ENCODE measurements around the gene TRMT112.

TRMT112 gene

DNA sequence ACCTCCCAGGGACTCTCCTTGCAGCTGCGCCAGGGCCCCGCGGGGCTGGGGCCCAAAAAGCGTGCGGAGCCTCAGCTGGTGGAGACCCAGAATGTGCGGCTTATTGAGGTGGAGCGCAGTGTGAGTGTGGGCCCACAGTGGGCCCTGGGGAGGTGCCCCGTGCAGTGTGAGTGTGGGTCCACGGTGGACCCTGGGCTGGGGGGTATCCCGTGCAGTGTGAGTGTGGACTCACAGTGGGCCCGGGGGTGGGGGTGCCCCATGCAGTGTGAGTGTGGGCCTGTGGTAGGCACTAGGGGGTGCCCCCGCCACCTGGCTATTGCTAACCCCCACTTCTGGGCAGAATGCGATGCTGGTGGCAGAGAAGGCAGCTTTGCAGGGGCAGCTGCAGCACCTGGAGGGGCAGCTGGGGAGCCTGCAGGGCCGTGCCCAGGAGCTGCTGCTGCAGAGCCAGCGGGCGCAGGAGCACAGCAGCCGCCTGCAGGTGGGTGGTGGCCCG is 33.8 kb upstream of the TRMT112 start:
- Histone ChIP-seq H3K27me3 (ENCODE audit: control insufficient read depth, insufficient read depth, low read length) (no peaks in the 10 kb centered on the region), H3K9me3 (ENCODE audit: control insufficient read depth, low read length) (no peaks in the 10 kb centered on the region), H3K9ac (no peak overlapping the region), H3K36me3 (ENCODE audit: control insufficient read depth, insufficient read depth, low read length) (no peaks in the 10 kb centered on the region), H3K4me1 (no peaks in the 10 kb centered on the region), H3K4me2 (ENCODE audit: low read length) (no peak overlapping the region), H2AFZ (no peak overlapping the region), H3K27ac (no peak overlapping the region), H3K4me3 (ENCODE audit: low read depth, low read length) (no peak overlapping the region), H3K79me2 (no peaks in the 10 kb centered on the region)
- TF ChIP-seq, protein P1, sequence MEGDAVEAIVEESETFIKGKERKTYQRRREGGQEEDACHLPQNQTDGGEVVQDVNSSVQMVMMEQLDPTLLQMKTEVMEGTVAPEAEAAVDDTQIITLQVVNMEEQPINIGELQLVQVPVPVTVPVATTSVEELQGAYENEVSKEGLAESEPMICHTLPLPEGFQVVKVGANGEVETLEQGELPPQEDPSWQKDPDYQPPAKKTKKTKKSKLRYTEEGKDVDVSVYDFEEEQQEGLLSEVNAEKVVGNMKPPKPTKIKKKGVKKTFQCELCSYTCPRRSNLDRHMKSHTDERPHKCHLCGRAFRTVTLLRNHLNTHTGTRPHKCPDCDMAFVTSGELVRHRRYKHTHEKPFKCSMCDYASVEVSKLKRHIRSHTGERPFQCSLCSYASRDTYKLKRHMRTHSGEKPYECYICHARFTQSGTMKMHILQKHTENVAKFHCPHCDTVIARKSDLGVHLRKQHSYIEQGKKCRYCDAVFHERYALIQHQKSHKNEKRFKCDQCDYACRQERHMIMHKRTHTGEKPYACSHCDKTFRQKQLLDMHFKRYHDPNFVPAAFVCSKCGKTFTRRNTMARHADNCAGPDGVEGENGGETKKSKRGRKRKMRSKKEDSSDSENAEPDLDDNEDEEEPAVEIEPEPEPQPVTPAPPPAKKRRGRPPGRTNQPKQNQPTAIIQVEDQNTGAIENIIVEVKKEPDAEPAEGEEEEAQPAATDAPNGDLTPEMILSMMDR (IDR thresholded peaks at IDR 0.05): no peak

DNA sequence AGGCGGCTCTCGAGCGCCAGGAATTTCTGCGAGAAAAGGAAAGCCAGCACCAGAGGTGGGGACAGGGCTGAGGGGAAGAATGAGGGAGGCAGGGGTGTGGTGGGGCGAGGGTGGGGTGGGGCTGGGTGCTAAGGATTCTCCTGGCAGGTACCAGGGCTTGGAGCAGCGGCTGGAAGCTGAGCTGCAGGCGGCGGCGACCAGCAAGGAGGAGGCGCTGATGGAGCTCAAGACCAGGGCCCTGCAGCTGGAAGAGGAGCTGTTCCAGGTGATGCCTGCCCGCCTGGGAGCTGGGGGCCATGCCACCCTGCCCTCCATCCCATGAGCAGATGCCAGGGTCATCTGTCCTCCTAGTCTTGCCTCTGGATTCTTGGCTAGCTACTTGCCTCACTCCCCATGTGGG is 32.0 kb upstream of the TRMT112 start:
- H3K79me2 ChIP-seq: no peaks in the 10 kb centered on the region
- H2AFZ ChIP-seq: no peak overlapping the region
- no peak overlapping the region for H3K4me2 ChIP-seq (ENCODE audit: low read length)
- TF ChIP-seq, protein P1 (IDR thresholded peaks at IDR 0.05): no peak
- H3K4me1 ChIP-seq: no peaks in the 10 kb centered on the region
- no peaks in the 10 kb centered on the region for H3K27me3 ChIP-seq (ENCODE audit: control insufficient read depth, insufficient read depth, low read length)
- H3K27ac ChIP-seq: no peak overlapping the region
- H3K9me3 ChIP-seq (ENCODE audit: control insufficient read depth, low read length): no peaks in the 10 kb centered on the region
- H3K4me3 ChIP-seq (ENCODE audit: low read depth, low read length): no peak overlapping the region
- H3K9ac ChIP-seq: no peak overlapping the region
- H3K36me3 ChIP-seq (ENCODE audit: control insufficient read depth, insufficient read depth, low read length): no peaks in the 10 kb centered on the region

DNA sequence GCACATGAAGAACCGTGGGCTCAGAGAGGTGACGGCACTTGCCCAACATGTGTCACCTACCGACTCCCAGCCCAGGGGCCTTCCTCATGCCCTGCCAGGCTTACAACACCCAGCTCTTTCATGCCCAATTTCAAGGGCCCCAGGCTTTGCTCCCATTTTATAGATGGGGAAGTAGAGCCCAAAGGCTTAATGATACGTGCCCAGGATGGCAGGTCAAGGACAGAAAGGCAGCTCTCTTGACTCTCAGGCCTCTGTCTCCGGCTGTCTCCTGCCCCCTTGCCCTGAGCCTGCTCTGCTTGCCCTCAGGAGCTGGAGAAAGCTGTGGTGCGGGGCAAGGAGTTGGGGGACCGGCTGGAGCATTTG is 31.6 kb upstream of the TRMT112 start:
- Histone ChIP-seq H3K4me2 (ENCODE audit: low read length) (no peak overlapping the region), H3K9me3 (ENCODE audit: control insufficient read depth, low read length) (no peaks in the 10 kb centered on the region), H3K4me1 (no peaks in the 10 kb centered on the region), H3K4me3 (ENCODE audit: low read depth, low read length) (no peak overlapping the region), H3K27ac (no peak overlapping the region), H3K79me2 (no peaks in the 10 kb centered on the region), H3K36me3 (ENCODE audit: control insufficient read depth, insufficient read depth, low read length) (no peaks in the 10 kb centered on the region), H3K27me3 (ENCODE audit: control insufficient read depth, insufficient read depth, low read length) (no peaks in the 10 kb centered on the region), H2AFZ (no peak overlapping the region), H3K9ac (no peak overlapping the region)
- TF ChIP-seq, protein P1 (IDR thresholded peaks at IDR 0.05): no peak

DNA sequence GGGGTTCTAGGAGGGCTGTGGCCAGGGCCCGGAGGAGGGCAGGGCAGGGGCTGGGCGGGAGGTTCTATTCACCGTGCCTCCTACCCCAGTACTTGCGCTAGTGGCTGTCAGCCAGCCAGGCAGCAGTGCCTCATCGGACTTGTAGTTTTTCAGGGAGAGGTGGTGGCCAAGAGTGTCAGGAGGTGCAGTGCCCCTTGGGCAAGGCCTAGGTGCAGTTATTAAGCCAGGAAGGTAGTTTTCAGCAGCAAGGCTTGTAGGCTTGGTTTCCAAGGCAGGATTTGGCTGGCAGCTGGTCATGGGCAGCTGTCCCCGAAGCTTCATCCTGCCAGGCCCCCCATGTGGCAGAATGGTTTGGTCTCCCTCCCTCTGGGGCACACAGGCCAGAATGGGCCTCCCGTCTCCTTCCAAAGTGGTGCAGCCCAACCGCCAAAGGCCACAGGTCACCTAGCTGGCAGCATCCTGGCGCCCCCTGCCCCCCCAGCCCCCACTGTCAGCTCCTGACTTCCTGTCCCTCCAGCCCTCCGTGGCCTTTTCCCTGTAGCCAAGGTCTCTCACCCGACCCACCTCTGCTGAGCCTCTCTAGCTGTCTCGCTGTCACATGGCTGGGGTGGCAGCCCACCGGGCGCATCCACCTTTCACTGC is 31.1 kb upstream of the TRMT112 start:
- H2AFZ ChIP-seq: no peak overlapping the region
- no peak overlapping the region for H3K4me2 ChIP-seq (ENCODE audit: low read length)
- H3K9ac ChIP-seq: no peak overlapping the region
- H3K4me1 ChIP-seq: no peaks in the 10 kb centered on the region
- no peaks in the 10 kb centered on the region for H3K27me3 ChIP-seq (ENCODE audit: control insufficient read depth, insufficient read depth, low read length)
- no peak overlapping the region for H3K4me3 ChIP-seq (ENCODE audit: low read depth, low read length)
- H3K79me2 ChIP-seq: no peaks in the 10 kb centered on the region
- TF ChIP-seq, protein P1 (IDR thresholded peaks at IDR 0.05): no peak
- H3K36me3 ChIP-seq (ENCODE audit: control insufficient read depth, insufficient read depth, low read length): no peaks in the 10 kb centered on the region
- no peaks in the 10 kb centered on the region for H3K9me3 ChIP-seq (ENCODE audit: control insufficient read depth, low read length)
- no peak overlapping the region for H3K27ac ChIP-seq
